Hematopoietic multipotent progenitor cell treated with erythropoietin and hydrocortisone succinate and interleukin-3 and kit ligand, for 15 days (in vitro differentiated cells): Measurements from ENCODE around the gene EDRF1.
"Not testable (repeated sequence)": the region's sequence is repeated elsewhere in the genome, so short reads cannot be mapped to it uniquely, and the experiment has no call there.

ENCODE experiments used
- DNase-seq: peaks from one replicate; pipeline ENCODE4 v3.0.0-alpha.2; 2015; ENCODE audit warnings: low spot score

The EDRF1 gene

GRCh38 chr10:125719173-125720001, at the start of gene EDRF1:
EDRF1 (plus strand) TSS chr10:125719709; CDS start chr10:125719808, 99 bp downstream.
- DNase-seq, result peak; percentile 99

DNA sequence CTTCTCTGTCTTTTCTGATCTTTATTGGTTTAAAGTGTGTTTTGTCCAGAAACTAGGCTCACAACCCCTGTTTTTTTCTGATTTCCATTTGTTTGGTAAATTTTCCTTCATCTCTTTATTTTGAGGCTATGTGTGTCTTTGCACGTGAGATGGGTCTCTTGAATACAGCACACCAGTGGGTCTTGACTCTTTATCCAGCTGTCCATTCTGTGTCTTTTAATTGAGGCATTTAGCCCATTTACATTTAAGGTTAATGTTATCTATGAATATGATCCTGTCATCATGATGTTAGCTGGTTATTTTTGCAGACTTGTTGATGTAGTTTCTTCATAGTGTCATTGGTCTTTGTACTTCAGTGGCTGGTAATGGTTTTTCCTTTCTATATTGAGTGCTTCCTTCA, 46.6 kb upstream of the EDRF1 start:
- no peak for DNase-seq

- DNase-seq, result no peak
Observed at GRCh38 chr10:125679436-125679835, 40.1 kb upstream of the EDRF1 start.

DNA sequence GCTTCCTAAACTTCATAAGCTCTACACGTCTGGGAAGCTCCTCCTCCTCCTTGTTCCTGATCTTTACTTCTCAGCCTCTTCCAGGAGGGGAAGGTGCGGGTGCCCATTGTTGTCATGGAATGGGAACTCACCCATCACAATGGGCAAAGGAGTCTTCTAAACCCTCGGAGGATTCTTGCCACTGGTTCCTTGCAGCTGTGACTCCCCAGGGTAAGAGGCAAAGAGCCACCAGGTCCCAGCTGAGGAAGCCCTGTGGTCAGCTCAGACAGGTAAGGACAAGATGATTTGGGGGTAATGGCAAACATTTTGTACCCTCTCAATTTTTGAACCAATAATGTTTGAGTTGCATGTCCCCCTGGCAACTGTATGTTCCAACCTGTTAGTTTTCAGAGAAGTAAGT, 36.4 kb upstream of the EDRF1 start, which contains the start of gene TEX36:
TEX36 (minus strand) TSS at position 101 of the 400 bp plus-strand sequence. CDS start 174 bp downstream, outside the sequence.
- DNase-seq, result no peak

GRCh38 chr10:125683821-125684220, 35.7 kb upstream of the EDRF1 start:
- DNase-seq, result no peak

- no peak for DNase-seq
Observed at GRCh38 chr10:125684581-125684980, 34.9 kb upstream of the EDRF1 start.

DNA sequence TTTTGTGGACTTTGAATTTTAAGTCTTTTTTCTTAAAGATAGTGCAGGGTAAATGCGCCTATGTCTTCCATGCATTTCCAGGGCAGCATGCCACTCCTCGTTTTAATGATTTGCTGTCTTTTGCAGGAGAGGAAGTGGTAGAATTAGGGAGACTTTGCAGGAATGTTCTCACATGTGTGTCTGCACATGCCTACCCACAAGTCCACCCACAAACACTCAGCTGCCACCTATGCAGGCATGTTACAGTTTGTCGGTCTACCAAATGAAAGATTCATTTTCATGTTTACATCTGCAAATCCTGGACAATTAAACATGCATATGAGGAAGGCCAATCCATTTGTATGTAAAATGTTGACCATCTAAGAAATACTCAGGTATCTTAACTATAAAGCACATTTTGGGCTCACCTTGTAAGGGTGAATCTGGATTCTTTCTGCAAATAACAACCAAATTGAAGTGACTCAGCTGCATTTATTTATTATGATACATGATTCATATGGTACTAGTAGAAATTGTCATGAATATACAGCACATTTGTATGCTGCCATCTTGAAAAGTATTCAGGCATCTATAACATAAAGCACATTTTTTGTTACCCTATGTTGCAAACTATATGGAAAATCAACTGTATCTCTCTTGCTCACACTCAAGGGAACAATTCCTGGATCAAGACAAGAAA, 31.9 kb upstream of the EDRF1 start:
- DNase-seq, result no peak

DNA sequence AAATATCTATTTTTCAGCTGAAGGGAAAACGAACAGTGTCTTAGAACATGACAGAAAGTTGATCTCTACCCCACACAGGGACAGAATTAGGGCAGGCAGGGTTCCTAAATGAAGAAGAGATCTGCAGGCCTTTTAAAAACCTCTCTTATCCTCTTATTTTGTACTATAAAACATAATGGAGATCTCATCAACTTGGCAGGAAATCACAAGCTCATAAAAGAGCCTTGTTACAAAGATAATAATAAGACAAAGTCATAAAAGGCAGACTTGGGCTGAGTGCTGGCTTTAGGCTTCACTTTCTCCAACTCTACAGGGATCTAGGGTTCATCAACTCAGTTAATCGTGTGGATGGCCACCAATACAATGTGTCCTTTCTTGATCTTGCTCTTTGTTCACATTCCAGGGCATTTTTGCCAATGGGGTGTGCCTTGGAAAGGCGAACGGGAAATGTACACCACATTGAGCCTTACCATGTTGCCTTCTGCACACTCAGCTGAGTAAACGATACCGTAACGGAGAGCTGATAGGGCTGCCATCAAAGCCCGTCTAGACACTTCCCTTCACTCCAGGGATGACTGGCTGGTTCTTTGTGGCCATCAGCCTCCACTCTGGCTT, 29.4 kb upstream of the EDRF1 start:
- no peak for DNase-seq

- DNase-seq, result no peak
Observed at GRCh38 chr10:125691160-125691981, 28.1 kb upstream of the EDRF1 start.

DNA sequence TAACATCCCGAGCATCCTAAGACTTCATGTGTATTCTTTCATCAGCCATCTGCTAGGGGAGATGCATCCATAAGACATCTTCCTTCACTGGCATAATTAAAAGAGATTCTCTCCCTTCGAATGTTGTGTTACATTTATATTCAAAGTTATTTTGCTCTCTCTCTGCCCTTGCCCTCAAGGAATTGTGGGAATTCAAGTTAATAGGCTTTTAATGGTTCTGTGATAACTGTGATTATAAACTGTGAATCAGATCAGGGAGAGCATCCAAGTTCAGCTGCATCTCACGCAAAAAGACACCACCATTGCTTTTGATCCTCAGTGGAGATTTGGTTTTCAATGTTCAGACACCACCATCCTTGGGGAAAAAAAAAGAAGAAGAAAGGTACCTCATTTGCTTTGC, 27.3 kb upstream of the EDRF1 start:
- no peak for DNase-seq

DNA sequence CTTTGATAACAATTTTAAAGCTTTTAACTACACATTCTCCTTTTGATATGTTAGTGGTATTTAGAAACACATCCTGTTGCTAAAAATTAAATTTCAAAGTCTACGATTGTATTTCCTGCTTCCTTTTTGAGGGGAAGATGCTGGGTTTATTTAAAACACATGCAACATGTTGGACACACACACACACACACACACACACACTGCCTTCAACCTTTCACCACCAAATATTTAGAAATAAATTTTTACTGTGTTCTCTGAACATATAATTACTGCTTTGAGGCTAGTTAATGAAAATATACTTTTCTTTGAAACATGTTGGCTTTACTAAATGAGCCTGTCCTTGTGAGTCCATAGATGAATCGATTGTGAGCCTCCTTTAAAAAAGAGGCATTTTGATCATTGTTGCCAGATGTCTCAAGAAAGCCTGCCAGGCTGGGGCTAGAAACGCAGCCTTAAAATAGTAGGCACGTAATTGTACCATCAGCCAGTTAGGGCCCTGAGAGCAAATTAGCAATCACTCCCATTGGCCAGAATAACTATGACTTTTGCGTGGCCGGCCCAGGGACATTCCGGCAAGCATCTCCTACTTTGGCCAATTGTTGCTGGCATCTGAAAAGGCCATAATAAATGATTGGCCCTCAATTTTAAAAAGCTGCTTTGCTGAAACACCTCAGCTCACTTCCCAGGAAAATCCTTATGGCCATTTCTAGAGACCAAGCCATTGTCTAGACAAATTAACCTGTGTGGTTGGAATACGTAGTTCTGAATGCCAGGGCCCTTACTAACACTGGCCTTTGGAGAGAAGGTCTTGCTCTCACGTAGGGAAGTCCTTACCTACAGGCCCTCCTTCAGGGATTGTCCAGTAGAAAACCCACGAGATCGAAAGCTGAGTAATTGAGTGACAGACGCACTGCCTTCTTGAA, 26.6 kb upstream of the EDRF1 start:
- DNase-seq, result no peak

- DNase-seq, result no peak
Observed at GRCh38 chr10:125693524-125693847, 26.0 kb upstream of the EDRF1 start.

DNA sequence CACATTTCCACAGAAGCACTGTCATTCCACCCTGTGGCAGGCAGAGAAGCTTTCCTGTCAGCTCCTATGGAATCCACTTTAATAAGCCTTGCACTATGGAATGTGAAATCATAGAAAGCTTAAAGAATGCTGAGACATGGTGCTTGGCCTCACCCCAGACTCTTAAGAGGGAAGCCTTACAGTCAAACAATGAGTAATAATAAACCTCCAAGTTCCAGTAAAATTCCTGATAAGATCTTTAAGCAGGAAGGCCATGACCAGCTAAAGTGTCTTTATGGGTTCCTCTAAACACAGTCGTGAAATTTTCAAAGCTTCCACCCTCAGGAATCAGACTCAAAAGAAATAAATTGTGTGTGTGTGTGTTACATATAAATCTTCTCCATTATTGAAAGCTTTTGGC, 24.6 kb upstream of the EDRF1 start:
- no peak for DNase-seq

DNA sequence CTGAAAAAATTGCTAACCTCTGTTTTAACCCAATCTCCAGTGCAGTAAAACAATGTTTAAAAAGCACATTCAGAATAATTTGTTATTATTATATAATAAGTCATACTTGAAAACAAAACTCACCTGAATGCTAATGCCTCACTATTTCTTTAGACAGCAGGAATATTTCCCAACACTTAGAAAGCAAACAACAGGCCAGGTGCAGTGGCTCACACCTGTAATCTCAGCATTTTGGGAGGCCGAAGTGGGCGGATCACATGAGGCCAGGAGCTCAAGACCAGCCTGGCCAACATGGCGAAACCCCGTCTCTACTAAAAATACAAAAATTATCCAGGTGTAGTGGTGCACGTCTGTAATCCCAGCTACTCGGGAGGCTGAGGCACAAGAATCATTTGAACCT, 22.6 kb upstream of the EDRF1 start:
- not testable (repeated sequence) for DNase-seq

- DNase-seq, result no peak
Observed at GRCh38 chr10:125698481-125698998, 21.0 kb upstream of the EDRF1 start.

GRCh38 chr10:125699562-125700143, 19.9 kb upstream of the EDRF1 start:
- no peak for DNase-seq

DNA sequence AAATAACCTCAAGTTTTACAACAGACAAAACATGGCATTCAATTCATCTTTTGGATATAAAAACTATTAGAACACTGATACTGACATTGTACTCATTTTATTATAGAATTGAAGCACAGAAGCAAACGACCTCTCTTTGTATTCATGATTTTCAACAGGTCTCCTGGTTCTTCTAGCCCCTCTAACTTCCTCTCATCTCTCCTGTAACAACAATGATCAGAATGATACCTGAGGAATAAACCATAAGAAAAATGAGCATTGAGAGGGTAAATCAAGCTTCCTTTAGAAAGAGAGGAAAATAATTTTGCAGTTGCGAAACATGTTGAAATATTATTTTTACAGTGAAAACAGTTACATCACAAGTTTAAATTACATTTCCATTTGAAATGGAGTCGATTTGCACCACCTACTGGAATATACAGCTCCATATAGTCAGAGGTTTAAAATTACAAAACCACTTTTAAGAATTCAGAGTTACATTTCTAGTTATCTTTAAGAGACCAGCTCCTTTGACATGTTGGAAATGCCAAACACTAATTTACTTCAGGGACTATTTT, 19.1 kb upstream of the EDRF1 start:
- no peak for DNase-seq

- no peak for DNase-seq
Observed at GRCh38 chr10:125707541-125708468, 11.7 kb upstream of the EDRF1 start.

- no peak for DNase-seq
Observed at GRCh38 chr10:125708971-125709503, 10.5 kb upstream of the EDRF1 start.
